ENCODE measurements around the gene PLPPR3.

DNA sequence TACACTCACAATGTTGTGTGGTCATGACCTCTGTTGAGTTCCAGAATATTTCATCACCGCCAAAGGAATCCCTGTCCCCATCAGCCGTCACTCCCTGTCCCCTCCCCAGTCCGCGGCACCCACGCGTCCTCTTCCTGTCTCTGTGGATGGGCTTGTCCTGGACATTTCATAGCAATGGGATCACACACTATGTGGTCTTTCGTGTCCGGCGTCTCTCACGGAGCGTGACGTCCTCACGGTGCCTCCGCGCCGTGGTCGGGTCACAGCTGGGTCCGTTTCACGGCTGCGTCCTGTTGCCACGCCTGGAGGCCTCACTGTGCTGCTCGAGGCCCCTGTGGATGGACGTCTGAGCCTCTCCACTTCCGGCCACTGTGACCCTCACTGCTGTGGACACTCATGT is 12.5 kb upstream of the PLPPR3 start:
- TF ChIP-seq, protein P1, sequence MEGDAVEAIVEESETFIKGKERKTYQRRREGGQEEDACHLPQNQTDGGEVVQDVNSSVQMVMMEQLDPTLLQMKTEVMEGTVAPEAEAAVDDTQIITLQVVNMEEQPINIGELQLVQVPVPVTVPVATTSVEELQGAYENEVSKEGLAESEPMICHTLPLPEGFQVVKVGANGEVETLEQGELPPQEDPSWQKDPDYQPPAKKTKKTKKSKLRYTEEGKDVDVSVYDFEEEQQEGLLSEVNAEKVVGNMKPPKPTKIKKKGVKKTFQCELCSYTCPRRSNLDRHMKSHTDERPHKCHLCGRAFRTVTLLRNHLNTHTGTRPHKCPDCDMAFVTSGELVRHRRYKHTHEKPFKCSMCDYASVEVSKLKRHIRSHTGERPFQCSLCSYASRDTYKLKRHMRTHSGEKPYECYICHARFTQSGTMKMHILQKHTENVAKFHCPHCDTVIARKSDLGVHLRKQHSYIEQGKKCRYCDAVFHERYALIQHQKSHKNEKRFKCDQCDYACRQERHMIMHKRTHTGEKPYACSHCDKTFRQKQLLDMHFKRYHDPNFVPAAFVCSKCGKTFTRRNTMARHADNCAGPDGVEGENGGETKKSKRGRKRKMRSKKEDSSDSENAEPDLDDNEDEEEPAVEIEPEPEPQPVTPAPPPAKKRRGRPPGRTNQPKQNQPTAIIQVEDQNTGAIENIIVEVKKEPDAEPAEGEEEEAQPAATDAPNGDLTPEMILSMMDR (conservative IDR thresholded peaks at IDR 0.05): no peak
- no peak for TF ChIP-seq EZH2 (IDR thresholded peaks at IDR 0.05; ENCODE audit: low read depth)
